ENCODE results near the gene ZNF516. TPM values are rescaled to one million over a fixed set of nuclear protein-coding genes. Genes with fewer than 3 reads are reported as not detected.

The ZNF516 gene
- total RNA-seq, 1 experiment from 2014 or later = 44.2 TPM

GRCh38 chr18:76429262-76430126, 65.5 kb downstream of the ZNF516 start:
- no peak for TF ChIP-seq CTCF (IDR thresholded peaks at IDR 0.05; ENCODE audit: unreplicated experiment)

GRCh38 chr18:76428396-76429261, 66.4 kb downstream of the ZNF516 start:
- Mint-ChIP-seq H3K4me1 (ENCODE audit: low read depth, unreplicated experiment) (peaks cover 20% of the 10 kb centered on the region), H3K4me3 (ENCODE audit: low read depth, unreplicated experiment) (no peak overlapping the region), H3K36me3 (ENCODE audit: insufficient read depth, unreplicated experiment) (peaks cover 20% of the 10 kb centered on the region), H3K27ac (ENCODE audit: unreplicated experiment) (no peak overlapping the region), H3K9me3 (ENCODE audit: low read depth, unreplicated experiment) (peaks cover 4% of the 10 kb centered on the region), H3K27me3 (ENCODE audit: unreplicated experiment) (no peaks in the 10 kb centered on the region)
- no TSS peak for BruUV-seq (replicated peaks)
- no peak for TF ChIP-seq CTCF (IDR thresholded peaks at IDR 0.05; ENCODE audit: unreplicated experiment)
- CTCF ChIA-PET = no interaction called here
- DNase-seq = no peak
- intact Hi-C loops (cut with micrococcal nuclease; ENCODE audit: unreplicated experiment) = no loop called here

More at GRCh38 chr18:76429262-76430126, 65.5 kb downstream of the ZNF516 start:
- H3K9me3 Mint-ChIP-seq (ENCODE audit: low read depth, unreplicated experiment) = peaks cover 4% of the 10 kb centered on the region
- H3K4me3 Mint-ChIP-seq (ENCODE audit: low read depth, unreplicated experiment) = no peak overlapping the region
- DNase-seq = no peak
- peaks cover 20% of the 10 kb centered on the region for H3K4me1 Mint-ChIP-seq (ENCODE audit: low read depth, unreplicated experiment)
- H3K27ac Mint-ChIP-seq (ENCODE audit: unreplicated experiment) = no peak overlapping the region
- H3K27me3 Mint-ChIP-seq (ENCODE audit: unreplicated experiment) = no peaks in the 10 kb centered on the region
- CTCF ChIA-PET = no interaction called here
- intact Hi-C loops (cut with micrococcal nuclease; ENCODE audit: unreplicated experiment) = no loop called here
- H3K36me3 Mint-ChIP-seq (ENCODE audit: insufficient read depth, unreplicated experiment) = peaks cover 26% of the 10 kb centered on the region
- no TSS peak for BruUV-seq (replicated peaks)

GRCh38 chr18:76426737-76427305, 68.2 kb downstream of the ZNF516 start:
- peak; percentile 84 for TF ChIP-seq CTCF (IDR thresholded peaks at IDR 0.05; ENCODE audit: unreplicated experiment)
- H3K9me3 Mint-ChIP-seq (ENCODE audit: low read depth, unreplicated experiment) = no peaks in the 10 kb centered on the region
- no peak overlapping the region for H3K4me3 Mint-ChIP-seq (ENCODE audit: low read depth, unreplicated experiment)
- H3K27me3 Mint-ChIP-seq (ENCODE audit: unreplicated experiment) = no peaks in the 10 kb centered on the region
- CTCF ChIA-PET = no interaction called here
- intact Hi-C loops (cut with micrococcal nuclease; ENCODE audit: unreplicated experiment) = no loop called here
- DNase-seq = peak; percentile 51
- peaks cover 8% of the 10 kb centered on the region for H3K36me3 Mint-ChIP-seq (ENCODE audit: insufficient read depth, unreplicated experiment)
- peaks cover 25% of the 10 kb centered on the region for H3K4me1 Mint-ChIP-seq (ENCODE audit: low read depth, unreplicated experiment)
- no peak overlapping the region for H3K27ac Mint-ChIP-seq (ENCODE audit: unreplicated experiment)
- no TSS peak for BruUV-seq (replicated peaks)

Data from Calu3 (cell line).